GM18498 (cell line): ENCODE measurements around the gene ATG10.
"Not testable (repeated sequence)": the region's sequence is repeated elsewhere in the genome, so short reads cannot be mapped to it uniquely, and the experiment has no call there.

ENCODE experiments used
- ATAC-seq: cut with Tn5 transposase; IDR thresholded peaks from one replicate; pipeline ENCODE4 v1.9.1; 2021; ENCODE audit warnings: mild to moderate bottlenecking, moderate library complexity; ENCODE audit not compliant: unreplicated experiment

The ATG10 gene

DNA sequence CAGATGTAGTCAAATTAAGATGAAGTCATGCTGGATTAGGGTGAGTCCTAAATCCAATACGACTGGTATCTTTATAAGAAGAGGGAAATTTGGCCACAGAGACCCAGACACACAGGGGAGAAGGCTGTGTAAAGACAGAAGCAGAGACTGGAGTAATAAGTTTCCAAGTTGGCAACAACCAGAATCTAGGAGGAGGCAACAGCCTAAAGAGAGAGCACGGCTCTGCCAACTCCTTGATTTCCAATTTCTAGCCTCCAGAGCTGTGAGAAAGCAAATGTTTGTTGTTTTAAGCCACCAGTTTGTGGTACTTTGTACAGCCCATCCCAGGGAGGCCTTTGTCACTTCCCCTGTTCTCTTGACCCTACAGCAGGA is 74.4 kb downstream of the ATG10 start:
- no peak for ATAC-seq

GRCh38 chr5:82050955-82051354 is 79.1 kb downstream of the ATG10 start:
- ATAC-seq: no peak

DNA sequence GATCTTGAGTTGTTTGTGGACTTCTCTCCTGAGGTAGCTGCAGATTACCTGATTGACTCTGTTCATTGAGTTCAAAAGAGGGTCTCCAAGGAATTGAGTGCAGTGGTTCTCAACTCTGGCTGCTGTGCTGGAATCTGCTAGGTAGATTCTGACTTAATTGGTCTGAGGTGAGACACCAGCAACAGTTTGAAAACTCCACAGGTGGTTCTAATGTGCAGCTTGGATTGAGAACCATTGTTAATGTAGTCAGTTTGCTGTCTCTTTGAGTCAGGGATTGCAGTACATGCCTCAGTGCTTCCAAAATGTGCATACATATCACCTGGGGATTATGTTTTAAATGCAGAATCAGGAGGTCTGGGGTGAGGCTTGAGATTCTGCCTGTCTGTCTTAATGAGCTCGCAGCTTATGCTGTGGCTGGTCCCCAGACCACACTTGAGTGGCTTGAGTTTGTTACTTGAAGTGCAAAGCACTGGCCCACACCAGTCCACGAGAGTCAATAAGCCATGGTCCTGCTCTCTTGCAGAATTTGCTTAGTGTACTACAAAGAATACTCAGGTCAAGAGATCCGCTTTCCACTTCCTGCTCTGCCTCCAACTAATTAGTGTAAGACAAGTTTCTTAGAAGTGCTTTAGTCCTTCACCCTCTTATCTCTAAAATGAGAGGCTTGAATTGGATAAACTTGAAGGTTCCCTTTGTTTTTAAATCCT is 82.3 kb downstream of the ATG10 start:
- no peak for ATAC-seq

DNA sequence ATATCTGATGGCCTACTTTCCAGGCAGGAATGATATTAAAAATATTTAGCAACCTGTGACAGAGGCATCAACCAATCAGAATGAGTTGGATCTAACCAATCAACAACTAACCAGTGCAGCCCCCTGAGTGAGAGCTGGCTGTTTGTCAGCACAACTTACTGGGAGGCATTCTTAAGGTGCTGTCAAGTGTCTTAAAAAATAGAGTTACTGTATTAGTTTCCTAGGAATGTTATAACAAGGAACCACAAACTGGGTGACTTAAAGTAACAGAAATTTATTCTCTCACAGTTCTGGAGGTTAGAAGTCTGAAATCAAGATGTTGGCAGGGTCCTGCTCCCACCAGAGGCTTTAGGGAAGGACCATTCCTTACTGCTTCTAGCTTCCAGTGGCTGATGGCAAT is 85.2 kb downstream of the ATG10 start:
- ATAC-seq: no peak

DNA sequence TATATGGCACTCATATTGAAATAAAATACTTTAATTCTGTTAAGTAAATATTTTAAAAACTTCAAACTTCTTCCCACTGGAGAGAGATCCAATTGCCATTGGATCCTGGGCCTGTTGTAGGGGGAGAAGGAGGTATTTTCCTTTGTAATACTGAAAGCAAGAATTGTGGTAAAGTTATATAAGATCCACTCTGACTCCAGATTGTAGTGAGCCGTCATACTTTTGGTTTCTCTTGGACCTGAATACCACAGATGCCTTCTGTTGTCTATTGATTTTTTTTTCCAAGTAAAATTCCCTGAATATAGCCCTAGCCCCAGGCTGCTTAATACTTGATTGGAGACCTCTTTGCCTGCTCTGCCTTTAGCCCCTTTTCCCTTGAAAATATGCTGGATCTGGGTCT is 86.9 kb downstream of the ATG10 start:
- ATAC-seq: peak; percentile 84

GRCh38 chr5:82066791-82067190 is 95.0 kb downstream of the ATG10 start:
- no peak for ATAC-seq

- ATAC-seq: not testable (repeated sequence)
Measured at GRCh38 chr5:82068042-82068441, 96.2 kb downstream of the ATG10 start.

GRCh38 chr5:82068723-82069122 is 96.9 kb downstream of the ATG10 start:
- no peak for ATAC-seq

DNA sequence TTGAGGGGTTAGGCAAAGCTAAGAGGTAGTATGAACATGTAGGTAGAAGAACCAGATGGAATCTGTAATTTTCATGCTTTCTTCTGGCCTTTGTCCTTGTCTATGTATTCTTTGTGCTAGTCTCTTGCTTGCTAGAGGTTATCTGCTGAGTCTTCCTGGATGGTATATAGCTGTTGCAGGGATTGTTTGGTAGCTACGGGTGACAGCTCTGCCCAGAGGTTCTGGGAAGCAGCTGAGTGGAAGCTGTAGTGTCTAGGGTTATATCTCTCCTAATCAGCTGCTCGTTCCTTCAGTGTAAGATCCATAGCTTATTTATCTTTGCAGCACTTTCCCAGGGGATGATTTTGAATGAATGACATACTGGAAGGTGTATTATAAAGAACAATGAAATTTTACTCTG is 100.3 kb downstream of the ATG10 start:
- no peak for ATAC-seq

DNA sequence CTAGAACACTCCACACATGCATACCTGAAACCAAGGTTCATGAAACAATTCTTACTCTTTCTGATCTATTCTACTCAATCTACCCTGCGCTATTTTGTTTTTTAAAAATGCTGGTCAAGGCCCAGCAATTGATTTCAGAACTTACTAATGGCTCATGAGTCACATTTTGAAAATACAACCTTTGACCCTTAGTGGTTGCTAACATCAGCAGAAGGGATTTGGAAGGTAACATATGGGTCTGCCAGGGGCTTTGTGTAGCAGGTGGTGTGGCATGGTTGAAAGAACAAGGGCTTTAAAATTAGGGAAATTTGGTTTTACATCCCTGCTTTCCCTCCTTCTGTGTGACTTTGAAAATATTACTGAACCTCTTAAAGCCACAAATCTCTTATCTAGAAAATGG is 101.4 kb downstream of the ATG10 start:
- no peak for ATAC-seq

- ATAC-seq: no peak
Measured at GRCh38 chr5:82074950-82075349, 103.1 kb downstream of the ATG10 start.

GRCh38 chr5:82077496-82077895 is 105.7 kb downstream of the ATG10 start:
- ATAC-seq: no peak

GRCh38 chr5:82091617-82092016 is 119.8 kb downstream of the ATG10 start:
- no peak for ATAC-seq

DNA sequence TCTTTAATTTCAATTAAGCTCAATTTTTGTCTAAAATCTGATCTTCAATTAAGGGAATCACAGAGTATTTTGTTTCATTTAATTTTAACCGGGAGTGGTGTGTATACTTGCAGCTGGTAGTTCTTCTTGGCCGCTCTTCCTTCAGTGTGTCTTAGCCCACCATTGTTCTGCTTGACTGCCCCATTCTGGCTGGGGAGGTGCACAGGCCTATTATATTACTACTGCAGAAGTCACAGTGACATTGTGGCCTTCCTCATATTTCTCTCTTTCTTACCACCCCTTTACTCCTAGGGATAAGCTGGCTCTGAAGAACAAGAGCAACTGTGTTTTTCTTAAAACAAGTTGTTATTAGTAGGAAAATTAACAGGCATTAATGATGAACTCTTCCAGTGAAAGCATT is 123.7 kb downstream of the ATG10 start:
- ATAC-seq: no peak

DNA sequence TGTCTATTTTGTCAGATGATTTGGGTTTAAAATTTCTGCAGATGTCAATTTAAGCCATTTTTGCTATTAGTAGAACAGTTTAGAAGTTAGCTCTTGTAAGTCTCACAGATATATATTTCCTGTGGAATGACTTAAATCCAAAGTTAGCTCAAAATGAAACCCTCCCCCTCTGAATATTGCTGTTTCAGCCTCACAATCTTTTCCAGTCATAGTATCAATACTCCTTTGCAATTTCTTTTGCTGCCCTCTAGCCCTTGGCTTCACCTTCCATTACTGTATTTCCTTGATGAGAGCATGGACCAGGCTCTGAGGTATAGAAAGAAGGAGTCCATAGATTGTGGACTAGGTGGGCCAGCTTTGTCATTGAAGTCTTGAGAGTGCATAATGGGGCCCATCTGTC is 124.4 kb downstream of the ATG10 start:
- ATAC-seq: no peak

DNA sequence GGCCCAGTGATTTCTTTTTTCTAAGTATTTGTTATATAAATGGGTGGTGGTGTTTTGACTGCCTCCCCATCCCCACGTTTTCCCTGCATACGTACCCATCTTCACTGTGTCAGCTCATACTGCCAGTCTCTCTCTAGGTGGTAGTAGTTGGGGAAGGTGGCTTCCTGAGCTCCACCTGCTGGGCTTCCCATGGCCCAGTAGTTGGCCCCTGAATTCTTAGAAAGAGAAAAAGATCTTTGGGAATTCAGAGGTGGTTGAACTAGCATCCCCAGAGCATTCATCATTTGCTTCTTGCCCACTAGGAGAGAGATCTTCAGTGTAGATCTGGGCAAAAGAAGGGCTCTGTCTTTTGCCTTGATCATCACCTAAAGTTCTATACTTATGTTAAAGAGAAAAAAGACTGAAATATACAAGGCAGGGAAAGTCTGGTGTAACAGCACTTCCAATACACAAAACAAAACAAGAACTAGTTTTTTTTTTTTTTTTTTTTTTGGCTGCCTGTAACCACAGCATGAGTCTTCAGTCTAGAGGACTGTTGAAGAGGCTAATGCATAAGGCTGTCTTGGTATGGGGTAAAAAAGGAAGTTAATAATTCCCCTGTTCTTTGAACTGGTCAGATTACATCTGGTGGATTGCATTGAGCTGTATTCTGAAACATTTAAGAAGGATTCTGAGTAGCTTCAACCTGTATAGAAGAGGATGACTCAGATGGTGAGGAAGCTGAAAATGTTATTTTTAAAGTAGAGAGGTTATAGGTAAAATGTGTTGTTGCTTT is 128.7 kb downstream of the ATG10 start:
- ATAC-seq: peak; percentile 93

- ATAC-seq: no peak
Measured at GRCh38 chr5:82104872-82105271, 133.0 kb downstream of the ATG10 start.

GRCh38 chr5:82105457-82105856 is 133.6 kb downstream of the ATG10 start:
- ATAC-seq: no peak

DNA sequence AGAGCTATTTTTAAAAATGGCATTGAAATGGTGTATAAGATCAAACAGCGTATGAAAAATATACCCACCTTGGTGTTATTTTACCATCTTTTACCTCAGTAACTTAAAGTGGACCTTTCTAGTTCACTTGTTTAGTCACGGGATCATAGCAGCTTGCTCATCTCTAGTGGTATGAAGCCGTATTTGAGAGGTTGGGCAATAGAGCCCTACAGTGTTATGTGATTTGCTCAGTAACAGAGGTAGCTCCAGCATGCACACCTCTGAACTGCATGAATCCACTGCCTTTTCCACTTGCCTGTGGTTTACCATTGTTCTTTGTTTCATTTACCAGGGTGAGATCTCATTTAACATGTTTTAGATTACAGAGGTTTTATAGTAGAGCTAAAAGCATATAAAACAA is 134.4 kb downstream of the ATG10 start:
- ATAC-seq: no peak

DNA sequence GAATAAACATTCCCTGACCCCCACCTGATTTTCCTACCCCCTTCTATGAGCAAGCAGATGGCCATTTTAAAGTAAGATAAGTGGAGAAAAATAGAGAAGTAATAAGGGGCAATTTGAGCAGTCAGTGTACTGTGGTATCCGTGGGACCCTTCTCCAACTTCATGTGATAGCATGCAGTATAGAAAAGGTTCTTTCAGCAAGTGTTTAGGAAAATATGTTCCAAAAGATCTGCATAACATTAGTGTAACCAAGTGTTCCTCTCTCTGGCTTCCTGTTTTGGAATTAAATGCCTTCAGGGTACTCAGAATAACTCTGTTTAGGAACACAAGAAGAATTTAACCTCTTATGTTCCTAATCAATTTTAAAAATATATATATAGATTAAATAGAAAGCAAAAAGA is 134.9 kb downstream of the ATG10 start:
- ATAC-seq: no peak

GRCh38 chr5:82107267-82107666 is 135.4 kb downstream of the ATG10 start:
- ATAC-seq: no peak

DNA sequence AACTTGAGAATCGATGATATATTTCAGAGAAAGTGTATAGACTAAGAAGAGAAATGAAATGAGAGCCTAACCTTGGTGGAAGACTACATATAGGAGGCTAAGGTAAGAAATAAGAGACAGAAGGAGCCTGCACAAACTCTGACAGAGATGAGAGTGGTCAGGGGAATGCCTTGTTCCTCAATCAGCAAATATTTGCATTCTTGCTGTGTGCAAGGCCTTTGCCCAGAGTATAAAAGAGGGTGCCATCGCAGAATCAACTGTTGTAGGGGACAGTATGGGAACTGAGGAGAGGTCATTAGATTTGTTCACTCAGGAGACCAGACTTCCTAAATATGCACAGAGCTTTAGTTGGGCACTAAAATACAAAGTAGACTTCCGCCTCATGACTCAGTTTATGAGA is 137.2 kb downstream of the ATG10 start:
- ATAC-seq: no peak

DNA sequence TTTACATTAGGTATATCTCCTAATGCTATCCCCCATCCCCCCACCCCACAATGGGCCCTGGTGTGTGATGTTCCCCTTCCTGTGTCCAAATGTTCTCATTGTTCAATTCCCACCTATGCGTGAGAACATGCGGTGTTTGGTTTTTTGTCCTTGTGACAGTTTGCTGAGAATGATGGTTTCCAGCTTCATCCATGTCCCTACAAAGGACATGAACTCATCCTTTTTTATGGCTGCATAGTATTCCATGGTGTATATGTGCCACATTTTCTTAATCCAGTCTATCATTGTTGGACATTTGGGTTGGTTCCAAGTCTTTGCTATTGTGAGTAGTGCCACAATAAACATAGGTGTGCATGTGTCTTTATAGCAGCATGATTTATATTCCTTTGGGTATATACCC is 138.1 kb downstream of the ATG10 start:
- not testable (repeated sequence) for ATAC-seq
